Esophagus muscularis mucosa (tissue), 4 donors: ENCODE measurements around the gene GSS. TPM values are rescaled to one million over a fixed set of nuclear protein-coding genes. Genes with fewer than 3 reads are reported as not detected.

ENCODE experiments used
- DNase-seq: peaks from one replicate; pipeline ENCODE4 v3.0.0-alpha.2; 2017; ENCODE audit errors: extremely low spot score
- H3K27ac ChIP-seq, 4 donors: fragments of 200-600 bp; sonication (generic); replicated peaks in 1 of 4; 1 replicate in 3 of 4; 2 replicates in 1 of 4; pipeline ENCODE4 v1.5.1; 2016 to 2019; ENCODE audit warnings: mild to moderate bottlenecking in 1 of 4
- H3K27me3 ChIP-seq, 4 donors: fragments of 200-600 bp; sonication (generic); one replicate each; pipeline versions ENCODE4 v1.5.1 to v1.6.0; 2016 to 2019
- H3K36me3 ChIP-seq, 4 donors: fragments of 200-600 bp; sonication (generic); one replicate each; pipeline ENCODE4 v1.5.1; 2016 to 2019
- H3K4me1 ChIP-seq, 4 donors: fragments of 200-600 bp; sonication (generic); one replicate each; pipeline ENCODE4 v1.5.1; 2016 to 2019
- H3K4me3 ChIP-seq, 4 donors: fragments of 200-600 bp; sonication (generic); 1 replicate in 2 of 4; 2 replicates in 2 of 4; pipeline ENCODE4 v1.5.1; 2016 to 2019; ENCODE audit warnings: mild to moderate bottlenecking in 4 of 4, moderate library complexity in 1 of 4
- H3K9me3 ChIP-seq, 4 donors: fragments of 200-600 bp; sonication (generic); 1 replicate in 3 of 4; 2 replicates in 1 of 4; pipeline ENCODE4 v1.5.1; 2016 to 2019
- CTCF ChIP-seq, 3 experiments: fragments of 200-600 bp in 2 of 3; fragments of 450-650 bp in 1 of 3; sonication (generic) in 2 of 3; IDR thresholded peaks; one replicate each; pipeline ENCODE4 v1.5.1; 2017 to 2019; ENCODE audit warnings: antibody characterized with exemption in 3 of 3, mild to moderate bottlenecking in 2 of 3, moderate library complexity in 1 of 3
- EP300 ChIP-seq: sonication (generic); formaldehyde crosslinking; IDR thresholded peaks from one replicate; pipeline ENCODE4 v1.6.1; 2017; ENCODE audit warnings: antibody characterized with exemption
- POLR2A ChIP-seq: fragments of 450-650 bp; IDR thresholded peaks from one replicate; pipeline ENCODE4 v1.6.1; 2017; ENCODE audit warnings: antibody characterized with exemption, moderate library complexity, mild to moderate bottlenecking, low read depth
- POLR2AphosphoS5 ChIP-seq, 2 donors: sonication (generic); formaldehyde crosslinking; IDR thresholded peaks; one replicate each; pipeline ENCODE4 v1.6.1; 2017; ENCODE audit warnings: antibody characterized with exemption in 2 of 2
- WGBS: methylation state at CpG from one replicate; pipeline ENCODE4 v1.1.5; 2018; 5-methylcytosine and 5-hydroxymethylcytosine counted together
- intact Hi-C: fragments of 100-400 bp; cut with DNase I; formaldehyde crosslinking; loops from one replicate; pipeline ENCODE4 v1.15.1; 2023
- total RNA-seq, 4 donors: library from RNA; depleted of rRNA; stranded (reverse); fragments of >200 nt; gene quantifications; one replicate each; pipeline versions ENCODE4 v1.1.0 to v1.2.1, GENCODE V29; 2016

GSS gene
- total RNA-seq, 4 donors from 2014 or later: 27.7 to 36.1 (median 28.5) TPM

DNA sequence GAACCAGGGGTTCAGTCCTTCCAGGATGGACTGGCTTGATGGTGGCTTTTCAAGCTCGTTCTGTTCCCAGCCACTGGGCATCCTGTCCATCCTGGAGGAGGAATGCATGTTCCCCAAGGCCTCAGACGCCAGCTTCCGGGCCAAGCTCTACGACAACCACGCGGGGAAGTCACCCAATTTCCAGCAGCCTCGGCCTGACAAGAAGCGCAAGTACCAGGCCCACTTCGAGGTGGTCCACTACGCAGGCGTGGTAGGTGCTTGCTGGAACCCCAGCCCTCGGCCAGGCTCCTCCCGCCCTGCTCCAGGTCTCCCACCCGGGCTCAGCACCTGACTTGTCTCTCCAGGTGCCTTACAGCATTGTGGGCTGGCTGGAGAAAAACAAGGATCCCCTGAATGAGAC, 34.1 kb upstream of the GSS start:
- intact Hi-C loops: no loop called here
- peaks cover 6 to 18% (median 9%) of the 10 kb centered on the region in 4 donors for H3K4me1 ChIP-seq
- H3K27ac ChIP-seq: no peak overlapping the region
- WGBS: 90% methylated on average over 9 of the region's 14 CpGs
- H3K4me3 ChIP-seq: no peak overlapping the region
- no peak for TF ChIP-seq EP300
- no peak for TF ChIP-seq POLR2A
- no peak for TF ChIP-seq CTCF (IDR thresholded peaks at IDR 0.05)
- no peak for TF ChIP-seq POLR2AphosphoS5 (IDR thresholded peaks at IDR 0.05)
- H3K27me3 ChIP-seq: peaks cover 0 to 15% (median 0%) of the 10 kb centered on the region in 4 donors
- peaks cover 0 to 69% (median 21%) of the 10 kb centered on the region in 4 donors for H3K36me3 ChIP-seq
- H3K9me3 ChIP-seq: no peaks in the 10 kb centered on the region
- DNase-seq: no peak

- intact Hi-C loops: no loop called here
- TF ChIP-seq EP300 (no peak), CTCF (IDR thresholded peaks at IDR 0.05) (no peak), POLR2AphosphoS5 (IDR thresholded peaks at IDR 0.05) (no peak), POLR2A (no peak)
- Histone ChIP-seq H3K36me3 (peaks cover 0 to 64% (median 16%) of the 10 kb centered on the region in 4 donors), H3K4me1 (peaks cover 6 to 18% (median 9%) of the 10 kb centered on the region in 4 donors), H3K27me3 (peaks cover 0 to 20% (median 2%) of the 10 kb centered on the region in 4 donors), H3K9me3 (no peaks in the 10 kb centered on the region), H3K4me3 (no peak overlapping the region), H3K27ac (no peak overlapping the region)
- no peak for DNase-seq
- 82% methylated on average over 4 of the region's 4 CpGs for whole genome bisulfite sequencing
Observed at GRCh38 chr20:34989118-34989517, 33.5 kb upstream of the GSS start.

- TF ChIP-seq EP300: no peak
- TF ChIP-seq POLR2AphosphoS5 (IDR thresholded peaks at IDR 0.05): no peak
- TF ChIP-seq POLR2A: no peak
- TF ChIP-seq CTCF (IDR thresholded peaks at IDR 0.05): no peak
Observed at GRCh38 chr20:34988191-34988540, 32.6 kb upstream of the GSS start.

GRCh38 chr20:34987288-34988190, 31.9 kb upstream of the GSS start:
- intact Hi-C loops: no loop called here
- no peaks in the 10 kb centered on the region for H3K9me3 ChIP-seq
- TF ChIP-seq CTCF (IDR thresholded peaks at IDR 0.05) (no peak), POLR2AphosphoS5 (IDR thresholded peaks at IDR 0.05) (no peak), POLR2A (no peak), EP300 (no peak)
- peaks cover 0 to 34% (median 10%) of the 10 kb centered on the region in 4 donors for H3K27me3 ChIP-seq
- H3K27ac ChIP-seq: no peak overlapping the region
- H3K36me3 ChIP-seq: peaks cover 0 to 49% (median under 1%) of the 10 kb centered on the region in 4 donors
- 70% methylated on average over 5 of the region's 15 CpGs for WGBS
- H3K4me3 ChIP-seq: no peak overlapping the region
- H3K4me1 ChIP-seq: peaks cover 8 to 23% (median 15%) of the 10 kb centered on the region in 4 donors
- DNase-seq: no peak

More at GRCh38 chr20:34988191-34988540, 32.6 kb upstream of the GSS start:
- H3K36me3 ChIP-seq: peaks cover 0 to 54% (median 6%) of the 10 kb centered on the region in 4 donors
- no peaks in the 10 kb centered on the region for H3K9me3 ChIP-seq
- no peak for DNase-seq
- no peak overlapping the region for H3K4me3 ChIP-seq
- intact Hi-C loops: no loop called here
- WGBS: 67% methylated on average over 9 of the region's 12 CpGs
- no peak overlapping the region for H3K27ac ChIP-seq
- peaks cover 0 to 29% (median 9%) of the 10 kb centered on the region in 4 donors for H3K27me3 ChIP-seq
- peaks cover 8 to 23% (median 13%) of the 10 kb centered on the region in 4 donors for H3K4me1 ChIP-seq
